HG03439 (cell line): ENCODE data around the gene PPIP5K1.
A peak's percentile ranks its signal among the peaks of the same experiment; 100 is the strongest.

Experiments
- ATAC-seq: cut with Tn5 transposase; IDR thresholded peaks from one replicate; pipeline ENCODE4 v1.9.1; 2021; ENCODE audit warnings: mild to moderate bottlenecking, moderate library complexity; ENCODE audit not compliant: unreplicated experiment

Gene PPIP5K1

DNA sequence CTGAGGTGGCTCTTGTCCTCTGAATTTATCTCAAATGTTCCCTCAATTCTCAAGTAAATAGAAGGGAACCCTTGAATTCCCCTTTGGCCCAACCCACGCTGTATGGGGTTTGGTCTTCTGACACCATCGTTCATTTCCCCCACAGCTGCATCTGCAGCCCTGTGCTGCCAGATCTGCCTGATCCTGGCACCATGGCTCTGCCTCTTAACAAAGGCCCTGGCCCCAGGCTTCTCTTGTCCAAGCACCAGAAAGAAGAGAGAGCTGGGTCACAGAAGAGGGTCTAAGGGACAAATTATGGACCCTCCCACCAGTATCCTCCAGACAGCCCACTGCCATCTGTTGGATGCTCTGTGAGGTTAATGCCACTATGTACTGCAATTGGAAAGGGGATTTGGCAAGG lies 70.8 kb downstream of the PPIP5K1 start:
- no peak for ATAC-seq

DNA sequence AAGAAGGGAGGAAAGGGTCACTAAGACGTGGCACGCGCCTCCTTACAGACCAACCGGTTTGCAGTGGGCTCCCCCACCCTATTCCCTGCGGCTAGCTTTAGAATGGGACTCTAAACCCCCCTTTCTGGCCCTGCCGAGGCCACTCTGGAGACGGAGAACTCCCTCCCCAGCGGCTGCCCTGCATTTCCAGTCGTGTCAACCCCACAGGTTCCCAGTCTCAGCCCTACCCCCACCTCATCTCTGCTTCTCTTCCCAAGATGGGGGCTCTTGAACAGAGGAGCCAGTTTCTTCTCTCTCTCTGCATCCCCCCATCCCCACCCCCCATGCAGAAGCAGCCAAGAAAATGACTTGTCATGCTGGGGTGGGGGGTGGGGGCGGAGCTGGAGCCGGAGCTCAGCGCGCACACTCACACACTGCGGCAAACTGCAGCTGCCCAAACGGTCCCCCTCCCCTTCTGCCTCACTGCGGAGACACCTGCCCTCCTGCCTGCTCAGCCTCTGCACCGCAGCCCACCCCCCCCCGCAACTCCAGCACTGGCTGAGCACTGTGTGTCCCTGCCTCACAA lies 71.7 kb downstream of the PPIP5K1 start:
- ATAC-seq: no peak

- ATAC-seq: no peak
Observed at GRCh38 chr15:43517354-43518196, 72.4 kb downstream of the PPIP5K1 start, which contains the start of gene MAP1A. Gene MAP1A, plus strand, starts transcription at chr15:43517608. Its CDS starts 3,866 bp downstream, at chr15:43521474.

DNA sequence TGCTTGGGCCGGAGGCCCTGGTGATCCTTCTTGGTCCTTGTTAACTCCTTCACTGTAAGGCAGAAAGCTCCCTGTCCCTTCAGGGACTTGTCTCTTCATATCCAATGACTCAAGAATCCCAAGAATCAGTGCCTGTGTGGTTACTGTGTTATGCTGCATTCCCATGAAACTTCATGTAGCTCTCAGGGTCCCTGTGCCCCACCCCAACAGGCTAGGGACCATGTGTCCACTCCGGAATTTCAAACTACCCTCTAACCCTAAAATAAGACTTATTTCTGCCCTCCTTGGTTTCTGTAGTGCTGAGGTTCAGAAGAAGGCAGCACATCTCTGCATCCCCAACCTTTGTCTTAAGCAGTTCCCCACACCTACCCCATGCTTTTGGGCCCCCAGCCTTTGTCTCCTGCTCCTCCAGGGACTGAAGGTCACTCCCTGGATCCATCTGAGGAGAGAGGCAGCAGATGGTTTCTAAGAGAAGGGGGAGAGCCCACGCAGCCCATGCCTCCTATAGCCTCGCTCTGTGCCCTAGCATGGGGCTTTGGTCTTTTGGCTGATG lies 73.1 kb downstream of the PPIP5K1 start:
- ATAC-seq: no peak

GRCh38 chr15:43516185-43516584 lies 73.8 kb downstream of the PPIP5K1 start:
- ATAC-seq: no peak

DNA sequence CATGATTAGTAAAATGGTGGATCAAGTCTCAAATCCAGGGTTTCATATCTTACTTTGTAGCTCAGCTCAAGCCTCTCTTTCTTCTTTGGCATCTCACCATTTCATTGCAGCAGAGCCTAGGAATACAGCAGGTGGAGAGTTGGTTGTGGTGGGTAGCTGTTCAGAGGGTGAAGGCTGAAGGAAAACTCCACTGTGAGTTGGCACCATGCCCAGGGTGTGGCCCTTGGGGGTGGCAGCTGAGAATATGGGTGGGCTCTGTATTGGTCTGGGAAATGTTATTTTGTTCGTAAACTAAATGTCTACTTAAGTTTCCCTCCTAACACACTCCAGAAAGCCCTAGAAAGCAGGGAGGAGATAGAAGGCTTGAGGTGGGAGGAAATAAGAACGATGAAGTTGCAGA lies 74.3 kb downstream of the PPIP5K1 start:
- ATAC-seq: no peak

GRCh38 chr15:43514241-43515057 lies 75.6 kb downstream of the PPIP5K1 start:
- ATAC-seq: no peak

DNA sequence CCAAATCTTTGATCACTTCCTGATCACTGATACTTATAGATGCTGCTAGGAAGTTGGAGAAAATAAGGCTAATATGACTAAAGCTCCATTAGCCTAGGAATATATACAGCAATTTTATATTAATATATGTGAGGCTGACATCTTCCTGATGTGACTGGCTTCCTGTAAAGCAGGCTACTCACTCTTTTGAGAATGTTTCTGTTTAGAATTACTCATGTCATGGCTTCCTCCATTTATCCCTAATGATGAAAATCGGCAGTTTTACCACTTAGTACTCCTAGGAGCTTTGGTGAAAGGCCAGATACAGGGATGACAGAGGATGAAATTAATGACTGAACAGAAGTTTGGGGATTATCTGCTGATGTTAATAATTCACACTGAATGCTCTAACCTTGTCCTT lies 76.5 kb downstream of the PPIP5K1 start:
- ATAC-seq: no peak

DNA sequence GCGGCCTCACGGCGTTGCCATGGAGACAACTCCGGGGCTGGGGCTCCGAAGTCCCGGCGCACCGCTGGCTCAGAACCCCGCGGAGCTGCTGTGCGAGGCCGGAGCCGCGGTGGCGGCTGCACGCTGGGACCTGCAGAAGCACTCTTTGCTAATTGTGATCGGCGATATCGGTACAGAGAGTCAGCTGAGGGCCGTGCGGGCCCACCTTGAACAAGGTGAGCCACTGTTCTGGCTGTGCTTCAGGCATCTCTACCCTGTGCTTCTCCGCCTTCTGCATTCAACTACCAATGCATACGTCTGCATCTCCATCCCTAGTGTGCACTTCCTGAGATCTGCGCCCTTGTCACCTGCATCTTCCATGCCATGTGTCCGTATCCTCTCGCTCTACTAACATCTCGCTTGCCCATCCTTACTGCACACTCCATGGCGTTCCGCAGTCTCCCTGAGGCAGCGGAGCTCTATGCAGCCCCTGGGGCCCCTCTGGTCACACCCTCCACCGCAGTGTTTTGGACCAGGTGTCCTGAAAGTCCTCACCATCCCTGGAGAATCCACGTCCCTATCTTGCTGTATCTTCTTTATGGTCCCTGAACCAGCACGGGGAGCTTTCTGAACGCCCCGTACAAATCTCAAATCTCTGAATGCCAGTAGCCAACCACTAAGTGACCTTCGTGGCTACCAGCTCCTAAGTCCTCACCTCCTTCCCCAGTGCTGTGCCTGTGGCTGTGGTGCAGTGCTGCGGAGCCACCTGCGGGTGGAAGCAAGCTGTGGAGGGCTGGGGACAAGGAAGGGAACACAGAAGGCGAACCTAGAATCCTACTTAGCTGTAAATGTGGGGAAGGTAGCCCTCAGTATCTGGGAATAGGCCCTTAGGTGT lies 78.8 kb downstream of the PPIP5K1 start:
- no peak for ATAC-seq

- ATAC-seq: peak; percentile 98
Observed at GRCh38 chr15:43510200-43511011, 79.6 kb downstream of the PPIP5K1 start.

DNA sequence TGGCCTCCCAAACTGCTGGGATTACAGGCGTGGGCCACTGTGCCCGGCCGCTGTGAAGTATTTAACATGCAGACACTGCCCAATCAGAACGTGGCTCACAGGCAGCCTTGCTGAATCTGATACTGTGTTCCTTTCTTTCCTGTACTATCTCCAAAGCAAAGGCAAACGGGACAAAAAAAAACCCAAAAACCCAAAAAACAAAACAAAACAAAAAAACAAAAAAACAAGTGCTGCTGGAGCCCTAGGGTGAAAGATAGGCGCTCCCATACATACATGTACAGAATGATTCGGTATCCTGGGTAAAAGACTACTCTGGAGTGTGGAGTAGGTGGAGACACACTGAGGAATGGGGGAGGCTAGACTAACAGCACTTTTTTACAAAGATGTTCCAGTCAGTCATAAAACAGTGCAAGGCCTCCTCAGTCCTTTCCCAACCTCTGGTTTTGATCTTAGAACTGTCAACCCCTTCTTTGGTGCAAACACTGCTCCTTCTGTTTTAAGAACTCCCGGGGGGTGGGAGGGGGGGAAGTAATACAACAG lies 80.3 kb downstream of the PPIP5K1 start:
- ATAC-seq: no peak

DNA sequence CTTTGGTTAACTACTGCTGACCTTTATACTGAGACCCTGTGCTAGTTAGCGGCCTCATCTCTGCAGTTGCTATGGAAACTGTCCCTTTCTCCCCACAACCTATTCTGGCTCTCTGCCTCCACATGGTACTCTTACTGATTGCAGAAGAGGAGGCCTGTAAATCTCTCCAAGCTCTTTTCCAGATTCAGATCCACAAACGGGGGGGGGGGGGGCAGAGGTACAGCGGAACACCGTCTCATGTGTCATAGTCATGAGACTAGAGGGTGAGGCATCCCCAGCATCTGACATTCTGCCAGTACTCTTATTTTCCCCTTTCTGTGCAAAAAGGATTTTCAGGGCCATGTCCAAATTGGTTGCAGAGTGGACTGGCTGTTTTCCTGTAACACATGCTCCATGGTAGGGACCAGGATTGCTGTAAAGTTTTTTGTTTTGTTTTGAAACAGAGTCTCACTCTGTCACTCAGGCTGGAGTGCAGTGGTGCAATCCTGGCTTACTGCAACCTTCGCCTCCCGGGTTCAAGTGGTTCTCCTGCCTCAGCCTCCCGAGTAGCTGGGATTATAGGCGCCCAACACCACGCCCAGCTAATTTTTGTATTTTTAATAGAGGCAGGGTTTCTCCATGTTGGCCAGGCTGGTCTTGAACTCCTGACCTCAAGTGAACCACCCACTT lies 80.9 kb downstream of the PPIP5K1 start:
- no peak for ATAC-seq

DNA sequence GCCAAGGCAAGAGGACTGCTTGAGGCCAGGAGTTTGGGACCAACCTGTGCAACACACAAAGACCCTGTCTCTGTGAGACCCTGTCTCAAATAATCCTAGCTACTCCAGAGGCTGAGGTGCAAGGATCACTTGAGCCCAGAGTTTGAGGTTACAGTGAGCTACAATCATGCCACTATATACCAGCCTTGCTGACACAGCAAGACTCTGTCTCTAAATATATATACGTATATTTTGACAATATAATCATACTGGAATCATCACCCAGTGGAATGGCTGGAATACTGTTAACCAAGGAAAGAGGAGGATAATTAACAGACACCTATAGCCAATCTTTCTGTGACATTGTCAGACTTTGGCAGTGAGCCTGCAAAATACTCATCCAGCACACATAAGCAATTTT lies 81.6 kb downstream of the PPIP5K1 start:
- no peak for ATAC-seq

DNA sequence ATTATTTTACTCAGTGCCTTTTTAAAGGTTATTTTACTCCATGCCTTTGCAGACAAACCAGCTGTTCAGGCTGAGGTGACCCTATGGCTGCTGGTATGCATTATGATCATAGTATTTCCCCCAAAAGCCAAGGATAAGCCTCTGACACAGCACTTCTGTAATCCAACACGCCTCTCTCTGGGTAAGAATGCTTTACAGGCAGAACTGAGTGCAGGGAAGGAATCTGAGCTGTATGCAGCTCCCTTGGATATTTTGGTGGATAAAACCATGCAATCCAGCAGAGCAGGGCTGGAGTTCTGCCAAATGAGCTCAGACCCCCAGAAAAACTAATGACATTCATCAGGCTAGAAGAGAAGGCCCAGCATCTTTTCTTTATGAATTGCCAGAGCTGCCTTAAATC lies 84.3 kb downstream of the PPIP5K1 start:
- no peak for ATAC-seq

GRCh38 chr15:43499635-43500034 lies 90.4 kb downstream of the PPIP5K1 start:
- no peak for ATAC-seq

DNA sequence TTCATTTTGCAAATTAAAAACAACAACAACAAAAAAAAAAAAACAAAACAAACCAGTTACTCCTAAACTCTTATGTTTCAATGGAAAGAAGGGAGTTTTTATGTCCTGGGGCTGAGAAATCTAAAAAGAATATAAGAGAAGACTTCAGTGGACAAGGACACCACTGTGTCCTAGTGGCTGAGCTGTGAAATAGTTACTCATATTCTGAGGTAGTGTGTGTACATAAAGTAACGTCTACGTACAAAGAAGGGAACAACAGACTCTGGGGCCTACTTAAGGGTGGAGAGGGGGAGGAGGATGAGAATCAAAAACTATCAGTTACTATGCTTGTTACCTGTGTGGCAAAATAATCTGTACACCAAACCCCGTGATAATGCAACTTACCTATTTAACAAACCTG lies 91.0 kb downstream of the PPIP5K1 start:
- no peak for ATAC-seq

GRCh38 chr15:43493703-43494472 lies 96.1 kb downstream of the PPIP5K1 start:
- ATAC-seq: no peak
